Measurements from ENCODE around the gene UROC1. TPM values are rescaled to one million over a fixed set of nuclear protein-coding genes. Genes with fewer than 3 reads are reported as not detected.

The UROC1 gene
- total RNA-seq, 2 experiments from 2014 or later: 0.09 TPM; not detected in 1

- Histone ChIP-seq H3K36me3 (ENCODE audit: insufficient read depth, low read length) (0 out of 2 replicates have a peak, but pooled peaks cover under 1% of the 10 kb centered on the region), H3K4me3 (ENCODE audit: low read depth, low read length, poor library complexity, severe bottlenecking) (no peak overlapping the region), H3K9me2 (ENCODE audit: insufficient read depth, low read length) (no peaks in the 10 kb centered on the region), H4K20me1 (ENCODE audit: insufficient read depth, low read length) (no peaks in the 10 kb centered on the region; the same call in 1 of the 2 replicates), H3K9me3 (ENCODE audit: low read length) (no peaks in the 10 kb centered on the region), H3K4me2 (ENCODE audit: low read length) (no peak overlapping the region), H2AFZ (ENCODE audit: low read length) (no peak overlapping the region), H3K79me2 (ENCODE audit: insufficient read depth, low read depth, low read length) (no peaks in the 10 kb centered on the region), H3K27ac (ENCODE audit: low read depth, low read length, poor library complexity, severe bottlenecking) (no peak overlapping the region), H3K4me1 (ENCODE audit: insufficient read depth, low read length, poor library complexity, severe bottlenecking) (no peaks in the 10 kb centered on the region)
- CTCF ChIA-PET (ENCODE audit: unreplicated experiment): no interaction called here
- intact Hi-C loops (cut with micrococcal nuclease; ENCODE audit: unreplicated experiment): no loop called here
- TF ChIP-seq EZH2phosphoT487 (IDR thresholded peaks at IDR 0.05; ENCODE audit: borderline replicate concordance, low read depth, low read length): no peak
- no peak for TF ChIP-seq CTCF (conservative IDR thresholded peaks at IDR 0.05; ENCODE audit: low read length)
- BruUV-seq (replicated peaks): no TSS peak
- POLR2A ChIA-PET: no interaction called here
- no peak for DNase-seq (ENCODE audit: low spot score)
These were observed 72.1 kb downstream of the UROC1 start for GRCh38 chr3:126445506-126445905.

GRCh38 chr3:126442856-126443242, 74.7 kb downstream of the UROC1 start:
- Histone ChIP-seq H3K79me2 (ENCODE audit: insufficient read depth, low read depth, low read length) (no peaks in the 10 kb centered on the region), H3K9me2 (ENCODE audit: insufficient read depth, low read length) (no peaks in the 10 kb centered on the region), H3K9me3 (ENCODE audit: low read length) (no peaks in the 10 kb centered on the region), H3K4me2 (ENCODE audit: low read length) (no peak overlapping the region), H3K36me3 (ENCODE audit: insufficient read depth, low read length) (peaks cover 13% of the 10 kb centered on the region; the same call in 1 of the 2 replicates), H2AFZ (ENCODE audit: low read length) (no peak overlapping the region), H3K27ac (ENCODE audit: low read depth, low read length, poor library complexity, severe bottlenecking) (no peak overlapping the region), H4K20me1 (ENCODE audit: insufficient read depth, low read length) (no peaks in the 10 kb centered on the region; the same call in 1 of the 2 replicates), H3K4me1 (ENCODE audit: insufficient read depth, low read length, poor library complexity, severe bottlenecking) (no peaks in the 10 kb centered on the region), H3K4me3 (ENCODE audit: low read depth, low read length, poor library complexity, severe bottlenecking) (no peak overlapping the region)
- ChIA-PET CTCF (ENCODE audit: unreplicated experiment) (no interaction called here), POLR2A (no interaction called here)
- no peak for DNase-seq (ENCODE audit: low spot score)
- BruUV-seq (replicated peaks): no TSS peak
- TF ChIP-seq CTCF (conservative IDR thresholded peaks at IDR 0.05; ENCODE audit: low read length): no peak
- no peak for TF ChIP-seq EZH2phosphoT487 (IDR thresholded peaks at IDR 0.05; ENCODE audit: borderline replicate concordance, low read depth, low read length)
- intact Hi-C loops (cut with micrococcal nuclease; ENCODE audit: unreplicated experiment): no loop called here

- Histone ChIP-seq H3K79me2 (ENCODE audit: insufficient read depth, low read depth, low read length) (no peaks in the 10 kb centered on the region), H3K27ac (ENCODE audit: low read depth, low read length, poor library complexity, severe bottlenecking) (no peak overlapping the region), H3K4me2 (ENCODE audit: low read length) (no peak overlapping the region), H2AFZ (ENCODE audit: low read length) (no peak overlapping the region), H3K4me3 (ENCODE audit: low read depth, low read length, poor library complexity, severe bottlenecking) (no peak overlapping the region), H3K9me3 (ENCODE audit: low read length) (no peaks in the 10 kb centered on the region), H3K36me3 (ENCODE audit: insufficient read depth, low read length) (peaks cover 13% of the 10 kb centered on the region; the same call in 1 of the 2 replicates), H3K9me2 (ENCODE audit: insufficient read depth, low read length) (no peaks in the 10 kb centered on the region), H4K20me1 (ENCODE audit: insufficient read depth, low read length) (no peaks in the 10 kb centered on the region; the same call in 1 of the 2 replicates), H3K4me1 (ENCODE audit: insufficient read depth, low read length, poor library complexity, severe bottlenecking) (no peaks in the 10 kb centered on the region)
- POLR2A ChIA-PET: no interaction called here
- CTCF ChIA-PET (ENCODE audit: unreplicated experiment): no interaction called here
- no peak for DNase-seq (ENCODE audit: low spot score)
- BruUV-seq (replicated peaks): no TSS peak
- intact Hi-C loops (cut with micrococcal nuclease; ENCODE audit: unreplicated experiment): no loop called here
- TF ChIP-seq CTCF (conservative IDR thresholded peaks at IDR 0.05; ENCODE audit: low read length) (no peak), EZH2phosphoT487 (IDR thresholded peaks at IDR 0.05; ENCODE audit: borderline replicate concordance, low read depth, low read length) (no peak)
These were observed 75.3 kb downstream of the UROC1 start for GRCh38 chr3:126442094-126442855.

All from OCI-LY7 (cell line).